CD4-positive, alpha-beta T cell treated with Interleukin-1 beta for 1 hour (primary cell): ENCODE data around the gene ITGB5.
"Not testable (repeated sequence)": the region's sequence is repeated elsewhere in the genome, so short reads cannot be mapped to it uniquely, and the experiment has no call there.

Experiments used
- DNase-seq, 2 donors: peaks; one replicate each; pipeline ENCODE4 v3.0.0-alpha.2; 2020 to 2022

ITGB5 gene

DNA sequence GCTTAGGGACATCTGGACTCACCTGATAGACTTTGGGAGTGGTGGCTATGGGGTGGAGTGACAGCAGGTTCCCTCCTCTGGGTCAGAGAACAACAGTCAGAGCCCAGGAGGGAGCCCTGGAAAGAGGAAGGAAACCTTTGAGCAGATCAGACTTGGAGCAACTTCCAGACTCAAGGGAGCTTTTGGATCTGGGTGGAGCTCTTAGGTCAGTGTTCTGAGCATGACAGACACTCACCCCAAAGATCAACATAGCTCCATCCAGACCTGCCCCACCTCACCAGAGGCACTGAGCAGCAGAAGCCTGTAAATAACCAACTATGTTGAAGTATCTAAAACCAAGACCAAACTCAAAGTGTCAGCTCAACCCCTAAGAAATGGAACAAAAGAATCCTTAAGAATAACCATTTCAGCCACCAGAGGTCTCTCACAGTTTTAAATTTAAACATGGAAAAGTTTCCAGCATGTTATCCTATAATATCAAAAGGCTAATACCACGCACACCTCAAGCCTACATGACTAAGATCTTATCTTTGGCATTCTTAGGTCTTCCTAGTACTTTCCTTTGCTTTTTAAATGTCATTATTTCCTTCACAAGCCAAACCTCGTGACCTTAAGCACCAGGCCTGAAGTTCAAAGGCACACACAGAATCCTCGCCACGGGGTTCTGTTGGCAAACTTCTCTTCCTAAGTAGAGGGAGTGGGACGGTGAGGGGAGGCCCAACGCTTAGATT is 100.5 kb downstream of the ITGB5 start:
- DNase-seq, result no peak

DNA sequence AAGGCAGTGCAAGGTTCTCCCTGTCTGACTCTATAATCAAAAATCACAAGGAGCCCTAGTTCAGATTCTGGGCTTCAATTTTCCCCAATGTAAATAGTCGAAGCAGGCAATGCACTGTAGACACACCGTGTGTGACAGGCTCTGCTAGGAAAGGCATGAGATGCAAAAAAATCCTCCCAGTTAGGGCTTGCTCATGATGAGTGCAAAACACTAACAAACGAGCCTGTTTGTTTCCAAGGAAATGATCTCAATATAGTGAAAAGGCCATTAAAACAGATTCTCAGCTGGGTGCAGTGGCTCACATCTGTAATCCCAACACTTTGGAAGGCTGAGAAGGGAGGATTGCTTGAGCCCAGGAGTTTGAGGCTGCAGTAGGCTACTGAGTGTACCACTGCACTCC is 101.2 kb downstream of the ITGB5 start:
- DNase-seq, result no peak

DNA sequence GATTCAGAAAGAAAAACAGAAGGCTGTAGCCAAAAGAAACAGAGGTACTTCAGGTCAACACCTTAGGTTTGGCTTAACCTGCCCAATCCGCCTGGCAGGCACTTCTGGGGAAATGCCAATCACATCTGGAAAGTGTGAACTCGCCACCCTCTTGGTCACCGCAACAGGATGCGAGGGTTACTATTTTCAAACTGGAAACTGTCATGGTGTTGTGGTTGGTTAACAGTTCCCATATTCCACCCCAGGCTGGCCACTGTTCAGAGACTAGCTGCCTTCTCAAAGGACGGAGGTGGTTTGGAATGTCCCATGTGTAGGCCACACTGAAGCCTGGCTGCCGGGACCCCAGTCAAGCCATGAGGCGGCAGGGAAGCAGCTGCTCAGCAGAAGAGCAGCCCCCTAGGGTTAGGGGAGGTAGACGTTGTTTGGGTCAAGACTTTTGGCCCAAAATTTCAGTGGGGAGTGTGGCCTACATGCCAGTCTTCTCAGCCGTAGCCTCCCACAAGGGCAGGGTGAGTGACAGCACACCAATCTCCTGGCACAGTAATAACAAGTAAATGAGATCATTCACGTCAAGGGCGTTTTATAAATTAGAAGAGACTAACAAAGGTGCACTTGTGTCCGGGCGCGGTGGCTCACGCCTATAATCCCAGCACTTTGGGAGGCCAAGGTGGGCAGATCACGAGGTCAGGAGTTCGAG is 102.3 kb downstream of the ITGB5 start:
- DNase-seq, result no peak

DNA sequence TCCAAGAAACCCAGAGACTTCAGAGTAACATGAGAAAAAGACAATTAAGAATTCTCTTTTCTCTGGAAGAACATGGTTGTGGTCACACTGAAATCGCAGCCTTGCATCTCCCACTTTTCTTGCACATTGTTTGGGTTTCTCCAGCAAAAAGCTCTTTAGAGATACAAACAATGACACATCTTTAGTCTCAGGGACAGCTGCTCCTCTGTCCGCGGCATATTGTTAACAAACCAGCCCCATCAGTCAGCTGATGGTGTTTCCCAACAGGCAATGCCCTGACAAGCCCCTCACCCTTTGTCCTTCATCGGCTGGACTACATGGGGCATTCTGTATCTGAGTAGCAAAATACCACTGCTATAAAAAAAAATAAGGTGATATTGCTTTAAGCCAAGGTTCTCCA is 103.5 kb downstream of the ITGB5 start:
- DNase-seq, result no peak

DNA sequence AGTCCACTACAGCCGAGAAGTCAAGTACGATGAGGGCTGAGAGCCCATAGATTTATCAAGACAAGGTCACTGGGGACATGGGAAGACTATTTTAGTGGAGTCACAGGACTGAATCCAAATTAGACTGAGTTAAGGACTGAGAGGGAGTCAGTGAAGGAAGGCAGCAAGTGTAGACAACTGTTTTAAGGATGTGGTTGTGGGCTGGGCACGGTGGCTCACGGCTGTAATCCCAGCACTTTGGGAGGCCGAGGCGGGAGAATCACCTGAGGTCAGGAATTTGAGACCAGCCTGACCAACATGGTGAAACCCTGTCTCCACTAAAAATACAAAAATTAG is 104.8 kb downstream of the ITGB5 start:
- not testable (repeated sequence) for DNase-seq

DNA sequence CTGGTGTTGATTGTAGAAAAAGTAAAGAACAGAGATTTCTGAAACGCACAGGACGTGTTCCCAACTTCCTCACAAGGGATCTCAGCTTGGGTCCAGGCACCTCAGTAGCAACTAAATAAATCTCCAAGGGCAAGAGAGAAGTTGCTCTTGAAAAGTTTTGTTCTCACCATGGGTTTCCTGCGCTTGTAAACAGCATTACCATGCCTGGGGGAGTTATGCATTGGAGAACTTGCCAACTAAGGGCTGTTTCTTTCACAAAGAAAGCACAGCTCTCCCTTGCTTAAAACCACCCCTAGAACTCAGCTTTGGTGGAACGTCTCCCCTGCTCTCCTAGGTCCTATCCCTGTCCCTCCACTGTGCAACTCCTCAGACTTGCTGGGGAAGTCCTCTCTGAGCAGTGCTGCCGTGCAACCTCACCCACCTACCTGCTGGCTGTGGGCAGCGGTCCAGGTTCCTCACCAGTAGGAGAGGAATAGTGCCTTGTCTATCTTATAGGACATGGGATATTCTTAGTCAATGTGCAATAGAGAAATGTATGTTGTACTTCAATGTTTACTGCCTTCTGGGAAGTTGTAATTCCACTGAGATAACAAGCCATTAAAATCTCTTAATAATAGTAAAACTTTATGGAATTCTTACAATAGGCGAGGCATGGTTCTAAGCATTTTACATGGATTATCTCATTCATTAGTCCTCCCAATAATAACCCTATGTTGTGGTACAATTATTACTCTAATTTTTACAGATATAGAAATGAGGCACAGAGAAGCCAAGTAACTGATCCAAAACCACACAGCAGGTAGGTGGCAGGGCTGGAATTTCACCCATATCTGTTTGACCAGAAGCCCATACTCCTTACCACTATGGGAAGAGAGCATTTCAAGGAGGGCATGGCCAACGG is 105.4 kb downstream of the ITGB5 start:
- DNase-seq, result no peak

DNA sequence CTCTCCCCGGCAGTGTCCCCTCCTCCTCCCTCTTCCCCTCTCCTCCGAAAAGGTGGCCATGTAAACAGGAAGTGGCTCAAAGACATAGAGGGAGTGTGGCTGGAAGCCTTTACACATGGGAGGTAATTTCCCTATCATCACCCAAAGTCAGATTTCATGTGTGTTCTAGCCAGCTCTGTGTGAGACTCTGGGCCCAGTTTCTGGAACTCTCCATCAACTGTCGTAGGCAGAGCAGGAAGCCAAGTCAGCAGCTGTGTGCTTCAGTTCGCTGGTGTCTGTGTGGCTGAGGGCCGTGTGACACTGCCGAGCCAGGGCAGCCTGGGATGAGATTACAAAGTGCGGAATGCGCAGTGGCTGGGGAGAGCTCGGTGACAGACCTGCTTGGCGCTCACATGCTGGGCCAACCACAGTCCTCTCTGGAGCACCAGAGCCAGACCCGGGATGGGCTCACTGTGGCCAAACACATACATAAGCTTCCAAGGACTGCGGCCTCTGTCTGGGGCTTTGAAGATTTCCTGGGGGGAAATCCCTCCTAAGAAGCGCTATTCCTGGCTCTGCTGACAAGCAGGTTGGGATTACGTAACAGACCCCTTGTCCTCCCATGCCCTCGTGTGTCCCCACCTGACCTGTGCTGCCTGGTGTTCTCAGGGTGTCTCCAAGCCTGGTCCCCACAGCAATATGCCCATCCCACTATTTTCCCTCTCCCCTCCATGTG is 106.2 kb downstream of the ITGB5 start:
- DNase-seq, result no peak

DNA sequence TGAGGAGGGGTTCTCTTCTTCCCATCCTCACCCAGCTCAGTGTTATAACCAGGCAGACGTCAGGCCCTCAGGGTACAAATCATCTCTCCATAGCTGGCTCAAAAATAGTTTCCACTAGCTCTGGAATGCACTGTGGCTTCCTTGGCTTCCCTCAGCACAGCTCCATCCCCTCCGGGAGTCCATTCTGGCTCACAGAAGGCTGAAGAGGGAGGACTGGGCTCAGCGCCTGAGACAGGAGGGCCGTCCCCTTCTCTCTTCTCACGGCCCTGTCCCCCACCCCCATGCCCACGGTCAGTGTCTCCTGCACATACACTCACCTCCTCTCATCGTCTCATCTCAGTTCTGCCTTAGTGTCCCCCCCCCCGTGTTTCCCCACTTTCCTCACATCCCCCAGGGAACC is 106.8 kb downstream of the ITGB5 start:
- no peak for DNase-seq

DNA sequence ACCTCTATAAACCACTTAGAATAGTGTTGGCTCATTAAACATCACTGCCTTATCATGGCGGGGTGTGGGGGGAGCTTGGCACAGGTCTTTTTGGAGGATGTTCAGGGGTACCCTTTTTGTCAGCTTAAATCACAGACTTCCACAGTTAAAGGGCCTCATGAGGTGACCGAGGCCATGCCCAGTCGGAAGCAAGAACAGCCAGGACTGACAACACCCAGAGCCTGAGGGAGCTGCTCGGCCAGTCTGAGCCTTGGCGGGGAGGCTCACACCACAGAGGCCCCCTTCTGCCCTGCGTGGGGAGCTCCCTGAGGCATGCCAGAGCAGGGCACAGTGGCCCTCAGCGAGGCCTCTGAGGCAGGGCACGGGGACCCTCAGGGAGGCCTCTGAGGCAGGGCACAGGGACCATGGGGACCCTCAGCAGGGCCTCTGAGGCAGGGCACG is 107.4 kb downstream of the ITGB5 start:
- DNase-seq, result no peak

DNA sequence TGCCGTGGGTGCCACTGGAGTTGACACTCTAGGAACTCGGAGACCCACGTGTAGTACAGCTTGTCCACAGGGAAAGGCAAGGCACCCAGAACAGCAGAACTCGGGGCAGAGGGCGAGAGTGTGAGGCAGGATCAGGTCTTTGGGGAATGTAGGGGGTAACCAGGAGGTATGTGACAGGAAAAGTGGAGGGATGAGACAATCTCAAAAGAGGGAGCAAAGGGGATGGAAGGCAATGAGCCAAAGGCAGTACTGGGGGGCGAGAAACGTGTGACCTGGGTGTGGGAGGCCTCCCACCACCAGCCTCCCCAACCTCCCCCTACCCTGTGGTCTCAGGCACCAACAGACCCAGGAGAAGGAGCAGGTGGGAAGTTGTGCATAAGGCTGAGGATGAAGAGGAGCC is 108.0 kb downstream of the ITGB5 start:
- DNase-seq, result no peak

DNA sequence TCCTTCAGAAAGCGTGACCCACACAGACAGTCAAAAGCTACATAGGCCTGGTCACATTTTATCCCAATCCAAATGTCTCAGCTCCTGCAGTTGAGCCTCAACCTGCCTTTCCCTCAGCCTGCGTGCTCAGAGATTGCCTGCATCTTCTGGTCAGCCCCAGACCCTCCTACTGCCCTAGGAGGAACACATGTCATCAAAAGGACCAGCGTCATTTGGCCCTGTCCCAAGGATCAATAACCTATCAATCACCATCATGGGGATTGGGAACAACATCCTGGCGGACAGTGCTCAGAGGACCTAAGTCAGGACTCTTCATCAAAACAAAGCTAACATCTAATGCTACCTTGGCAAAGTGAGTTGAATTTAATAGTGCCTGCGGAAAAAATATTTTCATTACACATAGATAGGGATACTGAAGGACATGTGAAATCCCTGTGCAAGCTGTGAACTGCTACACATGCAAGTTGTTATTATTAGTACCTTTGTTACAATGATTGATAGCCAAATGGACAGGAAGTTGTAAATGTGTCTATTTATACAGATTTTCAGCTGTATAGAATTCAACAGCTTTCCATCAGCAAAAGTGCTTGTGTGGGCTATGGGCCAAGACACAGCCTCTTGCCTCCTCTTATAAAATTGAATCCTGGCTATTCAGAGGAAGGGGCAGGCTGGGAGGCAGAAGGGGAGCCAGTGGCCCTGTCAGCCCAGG is 109.2 kb downstream of the ITGB5 start:
- DNase-seq, result no peak

DNA sequence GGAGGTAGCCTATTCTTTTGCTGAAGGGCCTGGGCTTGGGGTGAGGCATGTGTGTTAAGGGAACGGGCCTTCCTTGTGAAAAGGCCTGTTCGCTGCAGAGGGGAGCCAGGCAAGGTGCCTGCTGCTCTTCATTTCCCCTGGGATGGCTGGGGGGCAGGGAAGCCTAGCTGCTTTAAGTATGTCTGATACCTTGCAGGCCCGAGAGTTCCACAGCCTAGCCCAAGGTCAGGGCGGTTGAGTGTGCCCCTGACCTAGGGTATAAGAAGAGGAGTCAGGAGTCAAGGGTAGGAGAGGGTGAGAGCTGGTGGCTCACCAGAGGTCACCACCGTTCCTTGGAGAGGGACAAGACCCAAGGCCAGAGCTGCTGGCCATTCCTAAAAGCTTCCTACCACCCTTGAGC is 110.3 kb downstream of the ITGB5 start:
- DNase-seq, result no peak

DNA sequence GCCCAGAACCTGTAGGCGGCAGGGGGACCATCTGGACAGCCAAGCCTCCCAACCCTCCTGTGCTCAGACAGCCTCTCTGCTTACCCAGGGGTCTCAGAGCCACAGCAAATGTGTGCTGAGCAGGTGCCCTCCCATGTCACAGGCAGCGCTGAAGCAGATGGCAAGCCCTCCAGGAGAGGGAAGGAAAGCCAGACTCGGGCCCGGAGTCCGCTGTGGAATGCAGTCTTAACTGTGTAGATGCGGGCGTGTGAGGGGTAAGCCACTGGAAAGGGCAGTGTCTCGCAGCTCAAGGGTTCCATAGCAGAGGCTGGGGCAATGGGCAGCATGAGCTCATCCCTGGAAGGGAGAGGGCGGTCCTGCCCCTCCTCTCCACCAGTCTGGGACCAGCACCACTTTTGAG is 111.3 kb downstream of the ITGB5 start:
- no peak for DNase-seq

DNA sequence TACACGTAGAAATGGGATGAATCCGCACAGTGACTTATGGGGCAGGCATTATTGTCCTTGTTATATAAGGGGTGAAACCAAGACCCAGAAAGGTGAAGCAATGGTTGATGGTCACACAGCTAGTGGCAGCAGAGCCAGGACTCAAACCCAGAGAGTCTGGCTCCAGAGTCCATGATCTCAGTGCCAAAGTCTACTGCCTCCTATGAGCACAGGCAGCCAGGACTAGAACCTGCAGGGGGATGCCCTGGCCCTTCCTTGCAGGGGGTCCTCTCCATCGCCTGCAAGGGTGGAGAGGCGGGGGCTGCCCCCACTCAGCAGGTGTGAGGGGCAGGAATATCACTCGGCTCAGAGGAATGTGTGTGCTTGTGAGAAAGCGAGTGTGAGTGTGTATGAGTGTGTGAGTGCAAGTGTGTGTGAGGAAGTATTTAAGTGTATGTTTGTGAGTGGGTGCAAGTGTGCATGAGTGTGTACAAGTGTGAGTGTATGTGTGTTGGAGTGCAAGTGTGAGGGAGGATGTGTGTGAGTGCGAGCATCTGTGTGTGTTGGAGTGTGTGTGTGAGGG is 112.2 kb downstream of the ITGB5 start:
- DNase-seq, result no peak

DNA sequence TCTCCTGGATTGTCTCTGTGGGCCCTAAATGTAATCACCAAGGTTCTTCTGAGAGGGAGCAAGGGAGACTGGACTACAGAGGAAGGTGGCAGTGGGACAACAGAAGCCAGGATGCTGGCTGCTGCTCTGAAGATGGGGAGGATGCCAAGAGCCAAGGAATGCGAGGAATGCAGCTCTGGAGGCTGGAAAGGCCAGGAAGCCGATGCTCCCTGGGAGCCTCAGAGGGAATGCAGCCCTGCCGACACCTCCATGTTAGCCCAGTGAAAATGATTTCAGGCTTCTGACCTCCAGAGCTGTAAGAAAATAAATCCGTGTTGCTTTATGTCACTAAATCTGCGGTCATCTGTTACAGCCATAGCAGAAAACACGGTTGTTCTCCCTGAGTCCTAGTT is 112.8 kb downstream of the ITGB5 start:
- DNase-seq, result no peak

DNA sequence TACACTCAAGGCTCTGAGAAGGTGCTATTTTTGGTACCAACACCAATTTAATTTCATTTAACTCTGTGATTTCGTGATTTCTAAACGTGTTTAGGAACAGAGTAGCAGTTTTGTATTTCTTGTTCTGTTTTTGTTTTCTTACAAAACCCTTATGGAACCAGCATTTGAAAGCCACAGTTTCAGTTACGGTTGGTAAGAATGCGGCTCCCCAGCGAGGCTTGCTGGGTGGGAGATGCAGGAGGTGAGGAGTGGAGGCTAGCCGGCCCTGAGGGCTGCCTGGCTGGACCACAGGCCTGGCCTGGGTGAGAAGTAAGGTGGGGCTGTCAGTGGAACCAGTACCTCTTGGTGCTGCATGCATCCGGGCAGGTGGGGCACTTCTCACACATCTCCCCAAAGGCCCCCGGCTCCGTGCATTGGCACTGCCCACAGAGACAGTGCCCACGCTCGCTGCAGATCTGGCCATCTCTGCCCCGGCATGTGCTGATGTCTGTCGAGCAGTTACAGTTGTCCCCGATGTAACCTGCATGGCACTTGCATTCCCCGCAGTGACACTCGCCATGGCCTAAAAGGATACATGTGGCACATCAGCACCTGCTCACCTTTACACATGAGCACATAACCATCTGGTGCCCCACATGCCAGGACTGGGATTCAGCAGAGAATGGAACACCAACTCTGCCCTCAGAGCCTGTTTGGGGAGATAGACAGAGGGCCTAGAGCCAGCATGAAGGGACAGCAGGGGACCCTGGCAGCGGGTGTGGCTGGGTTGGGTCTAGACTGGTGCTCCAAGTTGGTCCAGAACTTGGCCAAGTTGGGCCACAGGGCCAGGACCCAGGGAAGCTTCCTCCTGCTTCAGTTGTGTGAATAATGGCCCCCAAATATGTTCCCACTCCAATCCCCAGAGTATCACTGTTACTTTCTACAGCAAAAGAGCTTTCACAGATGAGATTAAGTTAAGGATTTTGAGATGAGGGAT is 113.5 kb downstream of the ITGB5 start:
- DNase-seq, result no peak

DNA sequence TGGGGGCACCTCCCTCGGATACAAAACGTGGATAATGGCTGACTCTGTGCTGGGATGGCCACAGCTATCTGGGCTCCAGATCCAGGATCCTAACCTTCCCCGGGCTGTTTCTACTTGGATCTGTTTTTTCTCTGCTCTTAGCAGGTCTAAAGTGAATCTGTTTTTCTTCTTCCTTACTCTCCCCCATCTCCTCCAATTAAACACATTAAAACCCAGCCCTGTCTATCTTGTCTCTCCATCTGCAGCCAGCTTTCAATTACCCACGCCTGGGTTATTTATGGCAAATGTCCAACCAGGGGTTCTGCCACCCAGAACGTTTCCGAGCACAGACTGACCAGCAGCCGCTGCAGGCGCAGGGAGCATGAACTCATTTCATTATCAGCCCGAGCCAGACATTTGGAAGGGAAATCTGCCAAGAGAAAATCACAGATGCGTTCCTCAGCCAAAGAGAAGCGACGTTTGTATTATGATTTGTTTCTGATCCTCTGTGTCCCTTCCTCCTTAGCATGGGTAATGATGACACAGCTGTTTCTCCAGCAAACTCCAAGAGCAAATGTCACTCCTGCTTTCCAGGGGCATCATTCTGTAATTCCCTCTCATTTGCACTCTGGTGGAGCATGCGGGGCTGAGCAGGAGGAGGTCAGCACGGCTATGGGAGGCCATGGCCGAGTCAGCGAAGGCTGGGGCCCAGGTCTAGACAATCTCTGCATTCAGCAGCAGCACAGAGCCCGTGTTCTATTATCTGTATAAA is 114.9 kb downstream of the ITGB5 start:
- DNase-seq, result no peak

DNA sequence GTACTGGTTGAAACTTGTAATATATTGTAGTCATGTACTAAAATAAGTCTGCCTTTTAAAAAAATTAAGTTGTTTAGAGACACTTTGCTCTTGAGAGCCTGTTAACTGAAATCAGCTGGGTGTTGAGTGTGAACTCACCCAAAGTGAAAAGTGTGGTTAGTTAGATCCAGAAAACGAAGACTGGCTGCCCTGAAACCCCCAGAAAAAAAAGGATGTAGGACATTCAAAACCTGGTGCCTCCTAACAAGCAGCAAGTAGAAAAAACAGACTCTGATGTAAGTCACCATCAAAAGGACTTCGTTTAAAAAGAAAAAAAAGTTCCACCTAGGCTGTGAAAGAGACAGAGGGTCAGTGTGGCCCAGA is 116.1 kb downstream of the ITGB5 start:
- no peak for DNase-seq

DNA sequence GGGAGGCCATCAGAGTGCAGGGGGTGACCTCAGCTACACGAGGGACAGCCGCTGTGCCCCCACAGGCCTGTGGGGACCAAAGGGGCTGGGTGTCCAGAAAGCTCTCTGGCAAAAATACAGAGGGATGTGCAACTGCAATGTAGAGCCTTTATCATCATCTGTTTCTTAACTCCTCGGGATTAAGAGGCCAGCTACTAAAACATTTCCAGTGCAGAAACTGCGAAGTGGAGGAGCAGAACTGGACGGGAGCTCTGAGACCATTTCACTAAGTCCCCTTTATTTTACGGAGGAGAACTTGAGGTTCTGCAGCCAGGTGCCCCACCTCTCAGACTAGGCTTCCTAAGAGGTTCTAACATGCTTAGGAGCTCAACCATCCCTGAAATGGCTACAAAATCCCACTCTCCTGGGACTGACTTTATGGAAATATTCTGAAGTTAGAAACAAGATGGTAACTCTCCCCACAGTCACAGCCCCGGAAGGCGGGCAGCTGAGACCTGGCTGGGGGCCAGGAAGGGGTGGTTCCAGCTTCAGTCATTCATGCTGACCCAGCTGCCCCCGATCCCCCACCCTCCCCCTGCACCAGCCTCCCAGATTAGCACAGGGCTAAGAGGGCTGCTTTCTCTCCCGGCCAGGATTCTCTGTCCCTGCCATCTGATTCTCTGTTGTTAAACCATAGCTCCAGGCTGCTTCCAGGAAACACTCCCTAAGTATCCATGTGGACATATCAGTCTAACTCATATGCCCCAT is 116.7 kb downstream of the ITGB5 start:
- DNase-seq, result no peak
